Skin of body (tissue), 2 donors: ENCODE data around the gene SULT1C2. TPM values are rescaled to one million over a fixed set of nuclear protein-coding genes. Genes with fewer than 3 reads are reported as not detected.
"Not testable (repeated sequence)": the region's sequence is repeated elsewhere in the genome, so short reads cannot be mapped to it uniquely, and the experiment has no call there.

ENCODE experiments used
- DNase-seq: peaks from one replicate; lab custom pipeline; 2025; lab: John Stamatoyannopoulos, UW
- total RNA-seq: library from RNA; depleted of rRNA; stranded (reverse); fragments of >200 nt; gene quantifications from one replicate; pipeline ENCODE4 v1.2.3, GENCODE V29; 2014

SULT1C2 gene
- 1.5 TPM for total RNA-seq

- no peak for DNase-seq
Observed at GRCh38 chr2:108288534-108289106, at the start of gene SULT1C2. TSS of gene SULT1C2 (plus strand) at chr2:108288895. CDS start at chr2:108293668, 4,773 bp downstream.

- no peak for DNase-seq
Observed at GRCh38 chr2:108239786-108240185, 48.9 kb upstream of the SULT1C2 start, which contains the start of gene SULT1C3. TSS of gene SULT1C3 (plus strand) at chr2:108239968. CDS start at chr2:108247195, 7,227 bp downstream.

DNA sequence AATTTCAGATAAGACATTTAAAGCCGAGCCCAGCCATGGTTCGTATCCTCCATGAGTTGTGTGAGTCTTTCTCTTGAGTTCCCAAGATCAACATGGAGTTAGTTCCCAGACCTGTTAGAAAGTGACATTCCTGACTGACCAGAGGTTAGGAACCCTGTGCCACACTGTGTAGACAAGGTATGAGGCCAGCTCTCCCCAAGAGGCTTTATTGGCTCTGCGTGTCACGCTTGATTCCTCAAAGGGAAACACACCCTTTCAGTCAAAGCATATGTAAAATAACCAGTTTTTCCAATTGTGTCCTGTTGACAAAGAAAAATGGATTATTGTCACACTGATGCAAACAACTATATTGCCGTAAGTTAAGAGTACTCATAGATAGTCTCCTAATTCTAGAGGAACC is 47.7 kb upstream of the SULT1C2 start:
- no peak for DNase-seq

DNA sequence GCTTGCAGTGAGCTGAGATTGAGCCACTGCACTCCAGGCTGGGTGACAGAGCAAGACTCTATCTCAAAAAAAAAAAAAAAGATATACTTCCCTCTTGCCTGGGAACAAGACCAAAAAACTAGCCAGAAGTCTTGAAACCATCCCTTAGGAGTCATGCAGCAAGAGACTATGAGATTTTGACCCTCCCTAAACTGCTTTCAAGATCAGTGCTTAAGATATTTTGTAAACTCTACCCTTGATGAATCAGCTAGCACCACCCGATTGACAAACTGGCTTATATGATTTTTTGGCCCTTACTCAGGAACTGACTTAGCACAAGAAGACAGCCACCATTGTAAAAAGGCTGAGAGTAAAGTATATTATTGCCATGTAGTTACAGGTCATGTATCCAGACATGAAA is 45.1 kb upstream of the SULT1C2 start:
- DNase-seq: no peak

- DNase-seq: no peak
Observed at GRCh38 chr2:108244667-108245414, 43.9 kb upstream of the SULT1C2 start.

DNA sequence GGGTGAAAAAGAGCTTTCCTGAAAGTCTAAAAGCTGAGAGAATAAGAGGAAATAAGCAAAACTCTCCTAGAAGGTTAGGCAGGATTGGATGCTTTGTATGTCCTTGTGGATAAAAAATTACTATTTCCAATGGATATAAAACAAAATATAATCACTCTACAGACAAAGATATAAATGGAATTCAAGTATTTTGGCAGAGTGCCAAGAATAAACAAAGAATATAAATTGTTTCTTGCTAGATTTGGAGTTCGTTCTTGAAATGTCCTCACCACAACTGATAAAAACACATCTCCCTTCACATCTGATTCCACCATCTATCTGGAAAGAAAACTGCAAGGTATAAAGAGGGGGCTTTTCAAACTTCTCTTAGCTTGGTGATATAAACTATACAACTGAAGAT is 35.6 kb upstream of the SULT1C2 start:
- no peak for DNase-seq

GRCh38 chr2:108257757-108258331 is 30.9 kb upstream of the SULT1C2 start:
- DNase-seq: no peak

DNA sequence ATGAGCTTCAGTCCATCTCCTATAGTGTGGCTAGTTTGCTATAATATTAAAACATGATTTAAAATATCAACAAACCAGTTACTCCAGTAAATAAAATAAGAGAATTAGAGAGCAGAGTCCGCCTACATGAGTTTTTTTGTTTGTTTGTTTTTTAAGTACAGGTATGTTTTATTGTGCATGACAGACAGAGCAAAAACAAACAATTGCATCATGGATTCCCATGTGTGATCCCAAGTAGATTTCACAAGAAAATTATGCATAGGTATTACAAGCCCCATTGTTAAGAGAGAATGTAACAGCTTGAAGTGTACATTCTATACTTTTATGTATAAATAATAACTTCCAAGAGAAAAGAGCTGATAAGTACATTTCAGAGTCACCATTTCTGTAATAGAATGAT is 27.9 kb upstream of the SULT1C2 start:
- DNase-seq: no peak

DNA sequence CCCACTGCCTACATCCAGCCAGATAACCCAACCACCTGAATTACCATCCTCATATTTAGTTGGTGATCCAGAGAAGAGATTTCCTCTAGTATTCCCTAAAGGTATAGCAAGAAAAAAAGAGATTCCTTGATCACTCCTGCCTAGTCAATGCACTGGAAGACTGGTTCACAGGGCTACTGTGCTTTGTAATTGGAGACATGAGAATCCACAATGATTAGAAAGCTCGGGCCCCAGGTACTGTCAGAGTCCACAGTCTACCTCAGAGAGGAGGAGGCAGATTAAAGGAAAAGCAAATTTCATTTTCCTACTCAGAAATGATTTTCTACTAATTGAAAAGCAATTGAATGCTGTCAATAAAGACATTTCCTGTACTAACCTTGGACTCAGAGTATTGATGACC is 26.7 kb upstream of the SULT1C2 start:
- no peak for DNase-seq

- DNase-seq: no peak
Observed at GRCh38 chr2:108263401-108263800, 25.3 kb upstream of the SULT1C2 start.

GRCh38 chr2:108266218-108266617 is 22.5 kb upstream of the SULT1C2 start:
- DNase-seq: no peak

GRCh38 chr2:108267101-108267500 is 21.6 kb upstream of the SULT1C2 start:
- DNase-seq: no peak

- no peak for DNase-seq
Observed at GRCh38 chr2:108268001-108268400, 20.7 kb upstream of the SULT1C2 start.

GRCh38 chr2:108270346-108270745 is 18.3 kb upstream of the SULT1C2 start:
- DNase-seq: no peak

DNA sequence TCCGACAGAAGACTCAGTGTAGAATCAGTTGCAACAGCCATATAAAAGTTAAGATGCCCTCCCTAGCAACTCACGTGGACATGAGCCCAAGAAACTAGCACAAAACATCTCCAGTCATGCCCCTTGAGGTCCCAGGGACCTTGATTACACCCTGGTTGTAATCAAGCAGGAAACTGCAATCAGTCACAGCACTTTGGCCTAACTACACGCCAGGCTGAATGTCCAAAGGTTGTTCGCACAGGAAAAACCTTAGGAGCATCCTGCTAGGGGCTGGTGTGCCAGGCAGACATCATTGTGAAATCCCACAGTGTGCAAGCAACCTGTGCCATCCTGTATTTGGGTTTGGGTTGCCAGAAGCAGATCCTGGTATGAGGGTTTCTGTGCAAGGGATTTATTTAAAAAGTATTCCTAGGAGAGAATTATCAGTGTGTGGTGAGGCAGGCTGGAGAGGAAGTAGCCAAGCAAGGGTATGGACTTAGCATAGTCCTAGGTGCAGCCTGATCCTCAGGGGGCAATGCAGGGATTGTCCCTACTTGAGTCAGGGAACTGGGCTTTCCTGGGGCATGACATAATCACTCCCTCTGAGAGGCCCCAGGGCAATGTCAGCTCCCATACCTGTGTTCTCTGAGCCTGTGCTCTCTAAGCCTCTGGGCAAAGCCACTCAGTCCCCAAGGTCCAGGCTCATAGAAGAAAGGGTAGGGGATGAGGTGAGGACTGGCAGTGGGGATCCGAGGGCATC is 17.8 kb upstream of the SULT1C2 start:
- DNase-seq: no peak

- peak; percentile 51 for DNase-seq
Observed at GRCh38 chr2:108271691-108272253, 16.9 kb upstream of the SULT1C2 start.

DNA sequence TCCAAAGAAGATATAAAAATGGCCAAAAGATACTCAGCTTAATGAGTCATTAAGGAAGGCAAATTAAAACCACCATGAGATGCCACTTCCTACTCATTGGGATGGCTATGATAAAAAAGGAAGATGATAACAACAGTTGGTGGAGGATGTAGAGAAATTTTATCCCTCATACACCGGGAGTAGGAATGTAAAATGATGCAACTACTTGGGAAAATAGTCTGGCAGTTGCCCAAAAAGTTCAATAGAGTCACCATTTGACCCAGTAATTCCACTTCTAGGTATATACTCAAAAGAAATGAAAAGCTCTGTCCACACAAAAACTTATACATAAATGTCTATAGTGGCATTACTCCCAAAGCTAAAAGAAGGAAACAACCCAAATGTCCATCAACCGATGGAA is 10.1 kb upstream of the SULT1C2 start:
- no peak for DNase-seq

DNA sequence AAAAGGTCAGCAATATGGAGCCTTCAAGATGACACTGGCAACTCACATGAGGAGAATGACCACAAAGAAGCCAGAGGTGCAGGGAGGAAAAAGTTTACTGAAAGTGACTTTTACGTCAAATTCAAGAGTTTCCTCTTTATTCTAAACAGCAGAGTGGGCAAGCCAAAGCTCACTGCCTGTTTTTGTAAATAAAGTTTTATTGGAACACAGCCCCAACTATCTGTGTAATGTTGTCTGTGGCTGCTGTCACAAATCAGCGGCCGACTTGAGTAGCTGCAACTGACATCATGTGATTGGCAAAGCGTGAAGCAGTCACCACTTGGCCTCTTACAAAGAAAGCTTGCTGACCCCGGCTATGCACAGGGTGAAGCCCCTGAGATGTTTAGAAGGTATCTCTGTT is 9.2 kb upstream of the SULT1C2 start:
- DNase-seq: no peak

DNA sequence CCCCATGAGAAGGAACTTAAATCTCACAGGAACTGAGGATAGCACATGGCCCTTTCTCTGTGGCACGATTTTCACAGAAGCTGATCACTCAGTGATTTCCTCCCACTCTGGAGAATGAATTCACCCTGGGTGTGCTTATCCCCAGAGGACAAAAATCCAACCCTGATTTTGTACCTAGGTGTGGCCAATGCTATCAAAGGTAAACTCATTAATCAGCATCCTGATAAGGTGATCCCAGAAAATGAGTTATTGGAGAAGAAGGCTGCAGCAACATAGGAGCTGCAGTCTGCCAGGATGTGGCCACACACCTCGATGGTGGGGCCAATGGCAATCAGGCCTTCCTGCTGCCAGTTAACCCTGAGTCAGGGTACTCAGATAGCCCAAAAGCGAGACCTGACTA is 8.2 kb upstream of the SULT1C2 start:
- no peak for DNase-seq

- DNase-seq: not testable (repeated sequence)
Observed at GRCh38 chr2:108284566-108284965, 4.1 kb upstream of the SULT1C2 start.

DNA sequence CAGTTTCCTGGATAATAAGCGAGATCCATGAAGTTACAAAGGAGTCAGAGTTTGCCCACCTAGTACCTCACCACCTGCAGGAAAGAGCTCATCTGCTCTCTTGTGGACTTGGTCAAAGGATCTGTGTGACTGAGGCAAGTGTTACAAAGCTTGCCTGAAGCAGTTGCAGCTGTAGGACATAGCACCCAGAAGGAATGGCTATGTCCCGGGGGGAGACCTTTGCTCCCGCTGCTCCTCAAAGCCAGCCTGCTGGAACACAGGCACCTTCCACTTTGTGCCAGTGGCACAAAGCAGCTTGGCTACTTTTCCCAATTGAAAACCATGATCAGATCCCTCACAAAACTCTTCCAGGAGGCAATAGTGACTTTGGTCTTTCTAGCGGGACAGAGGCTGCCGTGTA is 3.1 kb upstream of the SULT1C2 start:
- DNase-seq: no peak

GRCh38 chr2:108287169-108287568 is 1.5 kb upstream of the SULT1C2 start:
- no peak for DNase-seq
